HG03280 (cell line): ENCODE results near the gene MYO5B.

ENCODE experiments used
- ATAC-seq: cut with Tn5 transposase; IDR thresholded peaks from one replicate; pipeline ENCODE4 v1.9.1; 2021; ENCODE audit warnings: mild to moderate bottlenecking, moderate library complexity; ENCODE audit not compliant: unreplicated experiment

Gene MYO5B

GRCh38 chr18:50075772-50076171 is 119.2 kb downstream of the MYO5B start:
- no peak for ATAC-seq

GRCh38 chr18:50074404-50074803 is 120.5 kb downstream of the MYO5B start:
- ATAC-seq: no peak

GRCh38 chr18:50073319-50073718 is 121.6 kb downstream of the MYO5B start:
- ATAC-seq: no peak

GRCh38 chr18:50072146-50072545 is 122.8 kb downstream of the MYO5B start:
- no peak for ATAC-seq

- no peak for ATAC-seq
Observed at GRCh38 chr18:50071397-50071796, 123.5 kb downstream of the MYO5B start.

- no peak for ATAC-seq
Observed at GRCh38 chr18:50069422-50069821, 125.5 kb downstream of the MYO5B start.

- ATAC-seq: no peak
Observed at GRCh38 chr18:50065527-50065926, 129.4 kb downstream of the MYO5B start.

GRCh38 chr18:50065039-50065438 is 129.9 kb downstream of the MYO5B start:
- no peak for ATAC-seq

GRCh38 chr18:50061876-50062517 is 132.9 kb downstream of the MYO5B start:
- ATAC-seq: no peak

GRCh38 chr18:50060822-50061221 is 134.1 kb downstream of the MYO5B start:
- ATAC-seq: no peak

- no peak for ATAC-seq
Observed at GRCh38 chr18:50058731-50059130, 136.2 kb downstream of the MYO5B start.

- ATAC-seq: no peak
Observed at GRCh38 chr18:50057009-50057408, 137.9 kb downstream of the MYO5B start.

- no peak for ATAC-seq
Observed at GRCh38 chr18:50056185-50056584, 138.8 kb downstream of the MYO5B start.

- no peak for ATAC-seq
Observed at GRCh38 chr18:50055488-50055887, 139.5 kb downstream of the MYO5B start.

- ATAC-seq: no peak
Observed at GRCh38 chr18:50053111-50053510, 141.8 kb downstream of the MYO5B start.

GRCh38 chr18:50051288-50051687 is 143.7 kb downstream of the MYO5B start:
- ATAC-seq: no peak

GRCh38 chr18:50045126-50045525 is 149.8 kb downstream of the MYO5B start:
- no peak for ATAC-seq

GRCh38 chr18:50044402-50044801 is 150.5 kb downstream of the MYO5B start:
- no peak for ATAC-seq

GRCh38 chr18:50042611-50043010 is 152.3 kb downstream of the MYO5B start:
- ATAC-seq: no peak

GRCh38 chr18:50039746-50040145 is 155.2 kb downstream of the MYO5B start:
- no peak for ATAC-seq

GRCh38 chr18:50038448-50038847 is 156.5 kb downstream of the MYO5B start:
- no peak for ATAC-seq

- ATAC-seq: no peak
Observed at GRCh38 chr18:50034029-50034428, 160.9 kb downstream of the MYO5B start.

GRCh38 chr18:50033004-50033403 is 161.9 kb downstream of the MYO5B start:
- no peak for ATAC-seq
